Mucosa of descending colon (tissue), 3 donors: ENCODE data around the gene PLEKHO2. TPM values are rescaled to one million over a fixed set of nuclear protein-coding genes. Genes with fewer than 3 reads are reported as not detected.
"Not testable (repeated sequence)": the region's sequence is repeated elsewhere in the genome, so short reads cannot be mapped to it uniquely, and the experiment has no call there.

Experiments used
- ATAC-seq: fragments of 200-7000 bp; cut with Tn5 transposase; one replicate; pipeline ENCODE4 v1.9.1; 2020; ENCODE audit warnings: mild to moderate bottlenecking, moderate library complexity
- DNase-seq, 3 donors: peaks; one replicate each; pipeline ENCODE4 v3.0.0-alpha.2; 2020
- H3K36me3 ChIP-seq: fragments of 200-600 bp; one replicate; pipeline ENCODE4 v1.8.0; 2021; ENCODE audit warnings: low read depth, mild to moderate bottlenecking
- H3K4me1 ChIP-seq: fragments of 200-600 bp; one replicate; pipeline ENCODE4 v1.8.0; 2021; ENCODE audit warnings: low read depth, mild to moderate bottlenecking
- H3K4me3 ChIP-seq: fragments of 200-600 bp; one replicate; pipeline ENCODE4 v1.8.0; 2021; ENCODE audit warnings: mild to moderate bottlenecking
- H3K9me3 ChIP-seq: fragments of 200-600 bp; one replicate; pipeline ENCODE4 v1.8.0; 2021; ENCODE audit warnings: mild to moderate bottlenecking
- intact Hi-C, 2 donors: fragments of 100-400 bp; cut with DNase I in 1 of 2; cut with micrococcal nuclease in 1 of 2; formaldehyde crosslinking; loops; one replicate each; pipeline versions ENCODE4 v1.11.0 to v1.11.1; 2022; cut with DNase I, micrococcal nuclease
- long read RNA-seq, 2 donors: library from polyadenylated mRNA; unstranded; transcript quantifications; one replicate each; pipeline ENCODE4 v2.0.0, GENCODE V29; 2019 to 2021
- total RNA-seq, 3 donors: library from RNA; stranded (reverse); fragmentation: NEBNext Ultra II Directional in 2 of 3; extraction: Animal tissue kit (Norgen Biotek cat#: 25700) in 2 of 3; gene quantifications; one replicate each; pipeline versions ENCODE4 v1.2.1 to v1.2.4, GENCODE V29; 2021 to 2023
- TF ChIP-seq, protein P1 (sequence below): fragments of 200-600 bp; IDR thresholded peaks from one replicate; pipeline ENCODE4 v1.8.0; 2022; ENCODE audit warnings: antibody characterized with exemption, mild to moderate bottlenecking
- donor health status: DM: no; HTN: no; CAD: no; lungs with moderate emphysema.
- donor health status: DM: no; HTN: no; CAD: no.
- donor health status: DM: no; HTN: yes; CAD: no.

PLEKHO2 gene, protein sequence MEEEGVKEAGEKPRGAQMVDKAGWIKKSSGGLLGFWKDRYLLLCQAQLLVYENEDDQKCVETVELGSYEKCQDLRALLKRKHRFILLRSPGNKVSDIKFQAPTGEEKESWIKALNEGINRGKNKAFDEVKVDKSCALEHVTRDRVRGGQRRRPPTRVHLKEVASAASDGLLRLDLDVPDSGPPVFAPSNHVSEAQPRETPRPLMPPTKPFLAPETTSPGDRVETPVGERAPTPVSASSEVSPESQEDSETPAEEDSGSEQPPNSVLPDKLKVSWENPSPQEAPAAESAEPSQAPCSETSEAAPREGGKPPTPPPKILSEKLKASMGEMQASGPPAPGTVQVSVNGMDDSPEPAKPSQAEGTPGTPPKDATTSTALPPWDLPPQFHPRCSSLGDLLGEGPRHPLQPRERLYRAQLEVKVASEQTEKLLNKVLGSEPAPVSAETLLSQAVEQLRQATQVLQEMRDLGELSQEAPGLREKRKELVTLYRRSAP
- total RNA-seq, result 10 to 100 TPM in 2 of 3 donors, 1 to 10 TPM in 1; 5.8 to 38.9 (median 15.9) TPM
- long read RNA-seq, donor 1, transcript PLEKHO2-201 (6 exons, 3,720 nt), result major isoform, 21 of 36 reads
- long read RNA-seq, donor 1, partial matches to known transcripts, result 15 of 36 reads
- long read RNA-seq, donor 1, other reads (novel, unspliced or antisense), result 0 of 36 reads
- long read RNA-seq, donor 2, partial matches to known transcripts, result 0 of 2 reads
- long read RNA-seq, donor 2, other reads (novel, unspliced or antisense), result 1 of 2 reads

DNA sequence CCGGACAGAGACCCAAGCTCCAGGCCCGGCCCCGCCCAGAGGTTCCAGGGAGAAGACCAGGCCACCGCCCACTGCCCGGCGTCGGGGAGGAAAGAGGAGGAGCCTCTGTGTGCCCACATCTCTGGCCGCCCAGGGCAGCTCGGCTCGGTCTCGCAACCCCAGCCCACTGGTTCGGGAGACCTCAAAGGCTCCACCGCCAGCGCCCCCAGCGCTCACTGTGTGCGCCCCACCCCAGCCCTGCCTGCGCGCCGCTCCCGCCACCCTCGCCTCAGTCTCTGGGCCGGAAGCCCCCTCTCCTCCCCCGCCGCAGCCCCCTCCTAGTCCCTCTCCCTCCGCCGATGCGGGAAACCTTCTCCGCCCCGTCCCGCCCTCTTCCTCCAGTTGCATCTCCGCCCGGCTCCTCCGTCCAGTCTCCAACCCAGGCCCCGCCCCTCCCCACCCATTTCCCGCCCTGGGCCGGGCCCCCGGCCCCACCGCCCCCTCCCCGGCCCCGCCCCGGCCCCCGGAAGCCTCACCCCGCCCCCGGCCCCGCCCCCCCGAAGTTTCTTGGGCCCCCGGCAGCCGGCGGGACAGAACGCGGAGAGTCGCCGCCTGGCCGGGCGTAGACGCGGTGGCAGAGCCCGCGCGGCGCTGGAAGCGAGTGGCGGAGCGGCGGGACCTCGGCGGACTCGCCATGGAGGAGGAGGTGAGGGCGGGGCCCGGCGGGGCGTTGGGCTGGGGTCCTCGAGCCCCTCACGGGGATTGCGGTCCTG lies at the start of gene PLEKHO2:
PLEKHO2 (plus strand) TSS at position 572 of the 752 bp plus-strand sequence; CDS start at position 674, 102 bp downstream.
- Histone ChIP-seq H3K36me3 (no peaks in the 10 kb centered on the region), H3K4me3 (peak within 1 kb of the TSS; percentile 46), H3K9me3 (no peaks in the 10 kb centered on the region), H3K4me1 (peaks cover 6% of the 10 kb centered on the region)
- DNase-seq (peak; percentile 89 to 98 (median 93)), ATAC-seq (peak; percentile 88)
- intact Hi-C loops, result no loop called here
- TF ChIP-seq, protein P1, sequence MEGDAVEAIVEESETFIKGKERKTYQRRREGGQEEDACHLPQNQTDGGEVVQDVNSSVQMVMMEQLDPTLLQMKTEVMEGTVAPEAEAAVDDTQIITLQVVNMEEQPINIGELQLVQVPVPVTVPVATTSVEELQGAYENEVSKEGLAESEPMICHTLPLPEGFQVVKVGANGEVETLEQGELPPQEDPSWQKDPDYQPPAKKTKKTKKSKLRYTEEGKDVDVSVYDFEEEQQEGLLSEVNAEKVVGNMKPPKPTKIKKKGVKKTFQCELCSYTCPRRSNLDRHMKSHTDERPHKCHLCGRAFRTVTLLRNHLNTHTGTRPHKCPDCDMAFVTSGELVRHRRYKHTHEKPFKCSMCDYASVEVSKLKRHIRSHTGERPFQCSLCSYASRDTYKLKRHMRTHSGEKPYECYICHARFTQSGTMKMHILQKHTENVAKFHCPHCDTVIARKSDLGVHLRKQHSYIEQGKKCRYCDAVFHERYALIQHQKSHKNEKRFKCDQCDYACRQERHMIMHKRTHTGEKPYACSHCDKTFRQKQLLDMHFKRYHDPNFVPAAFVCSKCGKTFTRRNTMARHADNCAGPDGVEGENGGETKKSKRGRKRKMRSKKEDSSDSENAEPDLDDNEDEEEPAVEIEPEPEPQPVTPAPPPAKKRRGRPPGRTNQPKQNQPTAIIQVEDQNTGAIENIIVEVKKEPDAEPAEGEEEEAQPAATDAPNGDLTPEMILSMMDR, result no peak

DNA sequence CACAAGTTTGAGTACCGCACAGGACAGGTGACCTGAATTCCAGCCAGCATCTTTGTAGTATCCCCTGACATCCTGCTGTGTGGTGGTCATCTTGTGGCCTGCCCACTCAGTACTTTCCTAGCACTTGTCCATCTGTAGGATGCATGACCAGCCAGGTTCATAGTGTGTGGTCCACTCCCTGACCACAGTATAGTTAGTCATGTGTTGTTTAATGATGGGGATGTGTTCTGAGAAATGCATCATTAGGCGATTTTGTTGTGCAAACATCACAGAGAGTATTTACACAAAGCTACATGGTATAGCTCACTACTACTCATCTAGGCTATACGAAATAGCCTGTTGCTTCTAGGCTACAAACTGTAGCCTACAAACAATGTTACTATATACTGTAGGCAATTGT lies 49.4 kb upstream of the PLEKHO2 start:
- Histone ChIP-seq H3K36me3 (no peaks in the 10 kb centered on the region), H3K4me1 (no peaks in the 10 kb centered on the region), H3K9me3 (no peaks in the 10 kb centered on the region), H3K4me3 (no peak overlapping the region)
- intact Hi-C loops, result no loop called here
- DNase-seq, result no peak
- TF ChIP-seq, protein P1, result no peak
- ATAC-seq, result no peak

DNA sequence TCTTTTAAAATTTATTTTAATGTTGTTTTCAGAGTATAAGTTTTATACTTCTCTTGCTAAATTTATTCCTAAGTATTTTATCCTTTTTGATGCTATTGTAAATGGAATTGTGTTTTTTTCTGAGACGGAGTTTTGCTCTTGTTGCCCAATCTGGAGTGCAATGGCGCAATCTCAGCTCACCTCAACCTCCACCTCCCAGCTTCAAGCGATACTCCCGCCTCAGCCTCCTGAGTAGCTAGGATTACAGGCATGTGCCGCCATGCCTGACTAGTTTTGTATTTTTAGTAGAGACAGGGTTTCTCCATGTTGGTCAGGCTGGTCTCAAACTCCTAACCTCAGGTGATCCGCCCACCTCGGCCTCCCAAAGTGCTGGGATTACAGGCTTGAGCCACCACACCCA lies 46.4 kb upstream of the PLEKHO2 start:
- ATAC-seq, H3K36me3 ChIP-seq, H3K4me3 ChIP-seq, intact Hi-C loops, DNase-seq, H3K9me3 ChIP-seq, H3K4me1 ChIP-seq: not testable (repeated sequence)

DNA sequence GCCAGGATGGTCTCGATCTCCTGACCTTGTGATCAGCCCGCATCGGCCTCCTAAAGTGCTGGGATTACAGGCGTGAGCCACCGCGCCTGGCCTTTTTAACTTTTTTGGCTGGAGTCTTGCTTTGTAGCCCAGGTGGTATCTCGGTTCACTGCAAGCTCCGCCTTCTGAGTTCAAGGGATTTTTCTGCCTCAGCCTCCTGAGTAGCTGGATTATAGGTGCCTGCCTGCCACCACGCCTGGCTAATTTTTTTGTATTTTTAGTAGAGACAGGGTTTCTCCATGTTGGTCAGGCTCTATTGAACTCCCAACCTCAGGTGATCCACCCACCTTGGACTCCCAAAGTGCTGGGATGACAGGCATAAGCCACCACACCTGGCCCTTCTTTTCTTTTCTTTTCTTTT lies 45.8 kb upstream of the PLEKHO2 start:
- ATAC-seq, H3K4me1 ChIP-seq, DNase-seq, H3K9me3 ChIP-seq, intact Hi-C loops, H3K36me3 ChIP-seq, H3K4me3 ChIP-seq: not testable (repeated sequence)

DNA sequence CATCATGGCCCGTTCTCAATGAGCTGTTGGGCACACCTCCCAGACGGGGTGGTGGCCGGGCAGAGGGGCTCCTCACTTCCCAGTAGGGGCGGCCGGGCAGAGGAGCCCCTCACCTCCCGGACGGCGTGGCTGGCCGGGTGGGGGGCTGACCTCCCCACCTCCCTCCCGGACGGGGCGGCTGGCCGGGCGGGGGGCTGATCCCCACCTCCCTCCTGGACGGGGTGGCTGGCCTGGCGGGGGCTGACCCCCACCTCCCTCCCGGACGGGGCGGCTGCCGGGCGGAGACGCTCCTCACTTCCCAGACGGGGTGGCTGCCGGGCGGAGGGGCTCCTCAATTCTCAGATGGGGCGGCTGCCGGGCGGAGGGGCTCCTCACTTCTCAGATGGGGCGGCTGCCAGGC lies 42.8 kb upstream of the PLEKHO2 start:
- H3K36me3 ChIP-seq, H3K4me3 ChIP-seq, DNase-seq, intact Hi-C loops, ATAC-seq, H3K9me3 ChIP-seq, H3K4me1 ChIP-seq: not testable (repeated sequence)

DNA sequence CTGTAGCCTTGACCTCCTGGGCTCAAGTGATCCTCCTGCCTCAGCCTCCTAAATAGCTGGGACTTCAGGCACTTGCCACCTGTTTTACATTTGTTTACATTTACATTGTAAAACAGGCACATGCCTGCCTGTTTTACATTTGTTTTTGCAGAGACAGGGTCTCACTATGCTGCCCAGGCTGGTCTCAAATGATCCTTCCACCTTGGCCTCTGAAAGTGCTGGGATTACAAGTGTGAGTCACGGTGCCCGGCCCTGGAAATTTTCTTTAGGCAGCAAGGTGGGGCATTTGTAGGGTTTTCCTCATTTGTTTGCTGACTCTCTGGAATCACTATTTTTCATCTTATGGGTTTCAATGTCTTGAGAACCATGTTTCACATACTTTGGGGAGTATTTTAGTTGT lies 41.2 kb upstream of the PLEKHO2 start:
- DNase-seq, result no peak
- TF ChIP-seq, protein P1, result no peak
- intact Hi-C loops, result loop anchor here in 1 of 2 donors (5.0 kb wide), 1 partner anchor 53 kb away; no protein-coding TSS in a partner anchor
- Histone ChIP-seq H3K9me3 (no peaks in the 10 kb centered on the region), H3K4me1 (no peaks in the 10 kb centered on the region), H3K36me3 (no peaks in the 10 kb centered on the region), H3K4me3 (no peak overlapping the region)
- no peak for ATAC-seq
